Central memory CD8-positive, alpha-beta T cell (primary cell): Measurements from ENCODE around the gene RFX4.
"Not testable (repeated sequence)": the region's sequence is repeated elsewhere in the genome, so short reads cannot be mapped to it uniquely, and the experiment has no call there.

Experiments
- ATAC-seq: fragments of 150-1000 bp; cut with Tn5 transposase; replicated peaks from 2 replicates; pipeline ENCODE4 v1.10.0; 2022; ENCODE audit warnings: mild to moderate bottlenecking, moderate FRiP score, moderate number of reproducible peaks; ENCODE audit not compliant: poor library complexity, severe bottlenecking; ENCODE audit errors: extremely low read depth
- DNase-seq, 2 donors: peaks; one replicate each; pipeline ENCODE4 v3.0.0; 2021; ENCODE audit warnings: low spot score in 2 of 2
- H3K27ac Mint-ChIP-seq: one replicate; pipeline ENCODE4 v1.8.0; 2022; ENCODE audit warnings: low read depth, mild to moderate bottlenecking, moderate library complexity, mixed read lengths
- H3K27me3 Mint-ChIP-seq: one replicate; pipeline ENCODE4 v1.8.0; 2022; ENCODE audit warnings: mixed read lengths
- H3K36me3 Mint-ChIP-seq: one replicate; pipeline ENCODE4 v1.8.0; 2022; ENCODE audit warnings: mild to moderate bottlenecking, moderate library complexity, mixed read lengths; ENCODE audit not compliant: insufficient read depth
- H3K4me1 Mint-ChIP-seq: one replicate; pipeline ENCODE4 v1.8.0; 2022; ENCODE audit warnings: mixed read lengths
- H3K4me3 Mint-ChIP-seq: one replicate; pipeline ENCODE4 v1.8.0; 2022; ENCODE audit warnings: mild to moderate bottlenecking, moderate library complexity, mixed read lengths
- H3K9me3 Mint-ChIP-seq: one replicate; pipeline ENCODE4 v1.8.0; 2022; ENCODE audit warnings: mixed read lengths

RFX4 gene

DNA sequence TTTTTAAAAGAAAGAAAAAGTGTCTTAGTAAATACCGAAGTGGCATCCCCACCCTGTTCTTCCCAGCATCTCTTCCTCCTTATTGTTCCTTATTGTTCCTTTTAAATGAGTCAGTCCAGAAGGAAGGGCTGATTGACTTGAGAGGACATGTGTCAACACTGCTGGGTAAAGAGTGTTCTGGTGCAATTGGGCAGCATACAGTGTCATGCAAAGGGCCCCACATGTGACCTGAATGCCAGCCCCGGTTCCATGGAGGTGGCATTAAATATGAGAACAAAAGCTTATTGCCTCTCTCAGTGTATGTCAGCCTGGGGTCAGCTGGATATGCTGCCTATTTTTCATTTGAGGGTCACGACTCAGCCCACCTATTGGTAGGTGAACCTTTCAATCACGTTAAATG is 132.8 kb downstream of the RFX4 start:
- no peak overlapping the region for H3K27ac Mint-ChIP-seq
- no peak for DNase-seq
- ATAC-seq: no peak
- no peak overlapping the region for H3K4me3 Mint-ChIP-seq
- no peaks in the 10 kb centered on the region for H3K36me3 Mint-ChIP-seq
- no peaks in the 10 kb centered on the region for H3K27me3 Mint-ChIP-seq
- H3K9me3 Mint-ChIP-seq: no peaks in the 10 kb centered on the region
- no peaks in the 10 kb centered on the region for H3K4me1 Mint-ChIP-seq

GRCh38 chr12:106717673-106718072 is 134.9 kb downstream of the RFX4 start:
- H3K27me3 Mint-ChIP-seq: no peaks in the 10 kb centered on the region

GRCh38 chr12:106719879-106720278 is 137.1 kb downstream of the RFX4 start:
- Mint-ChIP-seq H3K9me3 (no peaks in the 10 kb centered on the region), H3K4me3 (no peak overlapping the region), H3K36me3 (no peaks in the 10 kb centered on the region), H3K27me3 (no peaks in the 10 kb centered on the region), H3K27ac (no peak overlapping the region), H3K4me1 (no peaks in the 10 kb centered on the region)
- no peak for ATAC-seq
- no peak for DNase-seq

More at GRCh38 chr12:106717673-106718072, 134.9 kb downstream of the RFX4 start:
- no peak for DNase-seq
- Mint-ChIP-seq H3K36me3 (no peaks in the 10 kb centered on the region), H3K4me3 (no peak overlapping the region), H3K27ac (no peak overlapping the region), H3K9me3 (no peaks in the 10 kb centered on the region), H3K4me1 (no peaks in the 10 kb centered on the region)
- no peak for ATAC-seq

DNA sequence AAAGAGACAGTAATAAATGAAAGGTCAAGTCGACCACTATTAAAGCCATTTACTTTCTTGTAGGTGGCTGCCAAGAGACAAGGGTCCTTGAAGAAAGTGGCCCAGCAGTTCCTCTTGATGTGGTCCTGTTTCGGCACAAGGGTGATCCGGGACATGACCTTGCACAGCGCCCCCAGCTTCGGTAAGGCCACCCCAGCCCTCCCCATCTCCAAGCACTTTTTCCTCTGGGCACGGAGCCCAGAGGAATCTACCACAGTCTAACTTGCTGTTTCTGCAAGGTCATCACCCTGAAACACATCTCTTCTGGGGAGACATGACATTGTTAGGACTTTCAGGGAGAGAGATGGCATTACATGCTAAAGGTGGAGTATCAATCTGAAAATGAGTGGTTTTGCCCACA is 137.9 kb downstream of the RFX4 start:
- Mint-ChIP-seq H3K27me3 (no peaks in the 10 kb centered on the region), H3K4me3 (no peak overlapping the region), H3K36me3 (no peaks in the 10 kb centered on the region), H3K4me1 (no peaks in the 10 kb centered on the region), H3K9me3 (no peaks in the 10 kb centered on the region), H3K27ac (no peak overlapping the region)
- ATAC-seq (no peak), DNase-seq (no peak)

DNA sequence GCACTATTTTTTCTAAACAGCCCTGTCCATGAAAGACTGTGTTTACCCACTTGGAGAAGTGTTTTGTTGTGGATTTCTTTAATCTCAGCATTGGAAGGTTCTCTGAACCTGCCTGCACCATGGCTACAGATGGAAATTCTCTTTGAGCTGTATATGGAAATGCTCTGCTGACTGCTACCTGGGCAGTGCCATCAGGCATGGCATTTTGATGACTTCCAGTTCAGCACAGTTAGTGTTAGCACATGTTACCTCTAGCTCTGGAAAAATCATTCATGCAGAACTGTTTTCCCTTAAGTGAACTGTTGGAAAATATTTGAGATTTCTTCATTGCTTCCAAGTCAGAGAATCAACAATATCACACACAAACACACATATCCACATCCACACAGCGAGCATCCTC is 139.1 kb downstream of the RFX4 start:
- ATAC-seq (no peak), DNase-seq (no peak)
- no peaks in the 10 kb centered on the region for H3K27me3 Mint-ChIP-seq
- H3K4me3 Mint-ChIP-seq: no peak overlapping the region
- no peaks in the 10 kb centered on the region for H3K9me3 Mint-ChIP-seq
- no peaks in the 10 kb centered on the region for H3K4me1 Mint-ChIP-seq
- H3K27ac Mint-ChIP-seq: no peak overlapping the region
- no peaks in the 10 kb centered on the region for H3K36me3 Mint-ChIP-seq

DNA sequence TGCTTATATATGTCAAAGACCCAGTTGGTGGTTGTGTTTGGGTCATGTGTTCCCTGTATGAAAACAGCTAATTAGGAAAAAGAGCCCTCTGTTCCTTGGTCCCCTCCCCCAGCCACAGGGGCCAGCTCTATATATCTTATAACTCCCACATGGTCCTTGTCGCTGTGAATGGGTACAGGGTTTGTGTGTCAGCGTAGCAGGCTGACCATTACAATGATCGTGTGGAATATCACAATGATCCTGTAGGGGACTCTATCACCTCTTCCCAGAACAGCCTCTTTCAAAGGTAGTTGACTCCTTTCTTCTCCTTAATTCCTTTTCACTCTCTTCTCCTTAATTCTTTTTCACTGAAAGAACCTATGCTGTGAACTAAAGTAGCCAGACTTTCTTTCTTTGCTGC is 140.0 kb downstream of the RFX4 start:
- no peaks in the 10 kb centered on the region for H3K36me3 Mint-ChIP-seq
- H3K4me3 Mint-ChIP-seq: no peak overlapping the region
- H3K27ac Mint-ChIP-seq: no peak overlapping the region
- H3K9me3 Mint-ChIP-seq: no peaks in the 10 kb centered on the region
- no peaks in the 10 kb centered on the region for H3K27me3 Mint-ChIP-seq
- DNase-seq: no peak
- no peaks in the 10 kb centered on the region for H3K4me1 Mint-ChIP-seq
- ATAC-seq: no peak

GRCh38 chr12:106723416-106723815 is 140.6 kb downstream of the RFX4 start:
- Mint-ChIP-seq H3K9me3 (no peaks in the 10 kb centered on the region), H3K36me3 (no peaks in the 10 kb centered on the region), H3K4me1 (no peaks in the 10 kb centered on the region), H3K27me3 (no peaks in the 10 kb centered on the region), H3K27ac (no peak overlapping the region), H3K4me3 (no peak overlapping the region)
- ATAC-seq: no peak
- no peak for DNase-seq

GRCh38 chr12:106724116-106724515 is 141.3 kb downstream of the RFX4 start:
- no peaks in the 10 kb centered on the region for H3K9me3 Mint-ChIP-seq
- H3K27me3 Mint-ChIP-seq: no peaks in the 10 kb centered on the region
- H3K4me1 Mint-ChIP-seq: no peaks in the 10 kb centered on the region
- no peak for DNase-seq
- H3K36me3 Mint-ChIP-seq: no peaks in the 10 kb centered on the region
- H3K4me3 Mint-ChIP-seq: no peak overlapping the region
- no peak for ATAC-seq
- H3K27ac Mint-ChIP-seq: no peak overlapping the region

DNA sequence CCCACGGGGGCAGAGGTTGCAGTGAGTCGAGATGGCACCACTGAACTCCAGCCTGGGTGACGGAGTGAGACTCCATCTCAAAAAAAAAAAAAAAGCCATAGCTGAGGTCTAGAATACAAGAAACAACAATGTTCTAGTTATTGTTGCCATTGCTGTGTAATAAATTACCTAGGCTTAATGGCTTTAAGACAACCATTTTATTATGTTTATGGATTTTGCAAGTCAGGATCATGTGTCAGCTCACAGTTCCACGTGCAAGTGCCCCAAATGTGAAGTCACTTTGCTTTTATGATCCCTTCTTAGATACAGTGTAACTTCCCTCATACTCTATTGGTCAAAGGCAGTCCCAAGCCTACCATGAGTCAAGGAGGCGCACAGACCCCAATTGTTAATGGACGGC is 142.1 kb downstream of the RFX4 start:
- no peaks in the 10 kb centered on the region for H3K4me1 Mint-ChIP-seq
- no peaks in the 10 kb centered on the region for H3K36me3 Mint-ChIP-seq
- H3K27ac Mint-ChIP-seq: no peak overlapping the region
- H3K4me3 Mint-ChIP-seq: no peak overlapping the region
- ATAC-seq (no peak), DNase-seq (no peak)
- no peaks in the 10 kb centered on the region for H3K9me3 Mint-ChIP-seq
- no peaks in the 10 kb centered on the region for H3K27me3 Mint-ChIP-seq

GRCh38 chr12:106726603-106727202 is 143.9 kb downstream of the RFX4 start:
- H3K4me3 Mint-ChIP-seq, H3K9me3 Mint-ChIP-seq, DNase-seq, H3K36me3 Mint-ChIP-seq, H3K27me3 Mint-ChIP-seq, H3K27ac Mint-ChIP-seq, ATAC-seq, H3K4me1 Mint-ChIP-seq: not testable (repeated sequence)

GRCh38 chr12:106729611-106730010 is 146.8 kb downstream of the RFX4 start:
- DNase-seq (no peak), ATAC-seq (no peak)
- H3K27me3 Mint-ChIP-seq: no peaks in the 10 kb centered on the region
- H3K4me1 Mint-ChIP-seq: no peaks in the 10 kb centered on the region
- no peak overlapping the region for H3K4me3 Mint-ChIP-seq
- H3K9me3 Mint-ChIP-seq: no peaks in the 10 kb centered on the region
- H3K27ac Mint-ChIP-seq: no peak overlapping the region
- no peaks in the 10 kb centered on the region for H3K36me3 Mint-ChIP-seq

DNA sequence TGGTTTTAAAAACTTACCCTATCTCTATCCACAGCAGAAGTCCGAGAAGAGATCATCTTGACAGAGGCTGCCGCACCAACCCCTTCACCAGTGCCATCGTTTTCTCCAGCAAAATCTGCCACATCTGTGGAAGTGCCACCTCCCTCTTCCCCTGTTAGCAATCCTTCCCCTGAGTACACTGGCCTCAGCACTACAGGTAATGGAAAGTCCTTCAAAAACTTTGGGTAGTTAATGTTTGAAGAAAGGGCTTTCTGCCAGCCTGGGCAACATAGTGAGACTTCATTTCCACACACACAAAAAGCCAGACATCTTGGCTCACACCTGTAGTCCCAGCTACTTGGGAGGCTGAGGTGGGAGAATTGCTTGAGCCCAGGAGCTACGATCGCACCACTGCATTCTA is 150.1 kb downstream of the RFX4 start:
- DNase-seq: no peak
- H3K4me1 Mint-ChIP-seq: no peaks in the 10 kb centered on the region
- H3K36me3 Mint-ChIP-seq: no peaks in the 10 kb centered on the region
- ATAC-seq: no peak
- H3K9me3 Mint-ChIP-seq: no peaks in the 10 kb centered on the region
- H3K27me3 Mint-ChIP-seq: no peaks in the 10 kb centered on the region
- H3K27ac Mint-ChIP-seq: no peak overlapping the region
- H3K4me3 Mint-ChIP-seq: no peak overlapping the region

GRCh38 chr12:106733660-106734059 is 150.9 kb downstream of the RFX4 start:
- Mint-ChIP-seq H3K36me3 (no peaks in the 10 kb centered on the region), H3K4me1 (no peaks in the 10 kb centered on the region), H3K27ac (no peak overlapping the region)

More at GRCh38 chr12:106733660-106734059, 150.9 kb downstream of the RFX4 start:
- H3K27me3 Mint-ChIP-seq: no peaks in the 10 kb centered on the region
- no peaks in the 10 kb centered on the region for H3K9me3 Mint-ChIP-seq
- no peak overlapping the region for H3K4me3 Mint-ChIP-seq
- ATAC-seq (no peak), DNase-seq (no peak)
